Measurements from ENCODE around the gene SORCS1. TPM values are rescaled to one million over a fixed set of nuclear protein-coding genes. Genes with fewer than 3 reads are reported as not detected.

Gene SORCS1
- total RNA-seq, 1 donor = not detected

DNA sequence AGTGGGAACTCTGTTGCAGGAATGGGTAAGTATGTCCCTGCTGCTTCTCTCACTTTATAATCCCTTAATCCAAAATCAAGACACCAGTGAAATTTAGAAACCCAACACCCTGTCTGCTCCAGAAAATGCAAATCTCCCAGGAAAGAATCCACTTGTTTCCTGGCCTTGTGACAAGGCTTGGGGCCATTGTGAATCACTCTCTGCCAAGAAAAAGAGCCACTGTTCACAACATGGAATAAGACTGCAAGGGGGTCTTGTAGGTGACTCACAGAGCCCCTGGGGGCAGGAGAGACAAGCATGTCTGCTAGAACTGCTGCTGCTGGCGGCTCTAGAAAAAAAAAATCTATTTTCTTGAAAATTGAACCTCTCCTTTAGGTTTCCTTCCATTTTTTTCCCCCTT, 191.2 kb downstream of the SORCS1 start:
- no peak overlapping the region for H3K4me3 ChIP-seq (ENCODE audit: low read depth, low read length)
- TF ChIP-seq, protein P1, sequence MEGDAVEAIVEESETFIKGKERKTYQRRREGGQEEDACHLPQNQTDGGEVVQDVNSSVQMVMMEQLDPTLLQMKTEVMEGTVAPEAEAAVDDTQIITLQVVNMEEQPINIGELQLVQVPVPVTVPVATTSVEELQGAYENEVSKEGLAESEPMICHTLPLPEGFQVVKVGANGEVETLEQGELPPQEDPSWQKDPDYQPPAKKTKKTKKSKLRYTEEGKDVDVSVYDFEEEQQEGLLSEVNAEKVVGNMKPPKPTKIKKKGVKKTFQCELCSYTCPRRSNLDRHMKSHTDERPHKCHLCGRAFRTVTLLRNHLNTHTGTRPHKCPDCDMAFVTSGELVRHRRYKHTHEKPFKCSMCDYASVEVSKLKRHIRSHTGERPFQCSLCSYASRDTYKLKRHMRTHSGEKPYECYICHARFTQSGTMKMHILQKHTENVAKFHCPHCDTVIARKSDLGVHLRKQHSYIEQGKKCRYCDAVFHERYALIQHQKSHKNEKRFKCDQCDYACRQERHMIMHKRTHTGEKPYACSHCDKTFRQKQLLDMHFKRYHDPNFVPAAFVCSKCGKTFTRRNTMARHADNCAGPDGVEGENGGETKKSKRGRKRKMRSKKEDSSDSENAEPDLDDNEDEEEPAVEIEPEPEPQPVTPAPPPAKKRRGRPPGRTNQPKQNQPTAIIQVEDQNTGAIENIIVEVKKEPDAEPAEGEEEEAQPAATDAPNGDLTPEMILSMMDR (IDR thresholded peaks at IDR 0.05; ENCODE audit: insufficient read depth, low read depth, low read length) = no peak

DNA sequence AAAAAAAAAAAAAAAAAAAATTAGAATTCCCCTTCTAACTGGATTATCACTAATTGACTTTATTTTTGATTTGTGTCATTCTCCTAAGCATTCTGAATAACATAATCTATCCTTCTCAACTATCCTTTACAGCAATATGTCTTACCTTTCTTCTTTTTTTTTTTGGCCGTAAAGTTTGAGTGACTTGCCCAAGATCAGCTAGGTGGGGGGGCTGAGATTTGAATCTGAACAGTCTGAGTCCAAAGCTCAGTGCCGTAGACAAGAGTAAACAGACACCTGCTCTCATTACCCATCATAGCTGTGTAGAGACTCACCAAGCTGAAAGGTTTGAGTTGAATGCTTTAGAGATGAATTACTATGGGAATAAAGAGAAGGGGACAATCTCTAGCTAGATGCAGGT, 192.1 kb downstream of the SORCS1 start:
- DNase-seq (ENCODE audit: low read depth) = no peak
- TF ChIP-seq, protein P1 (IDR thresholded peaks at IDR 0.05; ENCODE audit: insufficient read depth, low read depth, low read length) = no peak
- no peak overlapping the region for H3K4me3 ChIP-seq (ENCODE audit: low read depth, low read length)

More for the DNA sequence above, 191.2 kb downstream of the SORCS1 start:
- DNase-seq (ENCODE audit: low read depth) = no peak

DNA sequence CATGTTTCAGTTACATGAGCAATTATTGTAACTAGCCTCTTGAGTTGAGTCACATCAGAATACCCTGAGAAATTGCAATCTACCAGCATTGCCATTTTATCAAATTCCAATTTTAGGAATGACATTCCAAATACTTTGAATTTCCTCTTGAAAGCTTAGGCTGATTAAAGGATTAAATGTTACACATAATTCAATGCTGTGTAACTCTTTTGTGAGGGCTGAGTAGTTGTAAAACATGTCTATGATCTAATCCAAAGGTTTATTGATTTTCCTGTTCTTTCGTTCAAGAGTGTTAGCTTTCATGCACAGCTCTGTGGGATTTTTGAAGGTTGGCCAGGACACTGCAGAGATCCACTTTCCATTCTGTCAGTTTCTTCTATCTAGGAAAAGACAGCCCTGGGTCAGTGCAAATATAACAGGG, 193.1 kb downstream of the SORCS1 start:
- DNase-seq (ENCODE audit: low read depth) = no peak
- TF ChIP-seq, protein P1 (IDR thresholded peaks at IDR 0.05; ENCODE audit: insufficient read depth, low read depth, low read length) = no peak
- H3K4me3 ChIP-seq (ENCODE audit: low read depth, low read length) = no peak overlapping the region

DNA sequence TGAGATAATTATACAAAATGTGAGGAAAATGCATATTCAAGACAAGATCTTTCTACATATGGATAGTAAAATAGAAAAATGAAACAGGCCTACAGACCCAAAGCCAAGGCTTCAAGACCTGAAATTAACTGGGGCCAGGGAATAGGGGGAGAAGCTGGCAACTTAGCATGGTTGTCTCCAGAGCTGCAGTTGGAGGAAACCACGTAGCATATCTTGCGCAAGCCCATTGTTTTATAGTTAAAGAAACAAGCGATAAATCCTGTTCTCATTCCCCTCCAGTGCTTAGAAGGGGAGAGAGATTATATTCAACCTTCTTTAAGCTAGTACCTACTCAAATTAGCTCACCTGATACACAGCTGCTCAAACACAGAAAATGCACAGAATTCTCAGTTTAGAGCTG, 197.1 kb downstream of the SORCS1 start:
- DNase-seq (ENCODE audit: low read depth) = no peak
- H3K4me3 ChIP-seq (ENCODE audit: low read depth, low read length) = no peak overlapping the region
- TF ChIP-seq, protein P1 (IDR thresholded peaks at IDR 0.05; ENCODE audit: insufficient read depth, low read depth, low read length) = no peak

DNA sequence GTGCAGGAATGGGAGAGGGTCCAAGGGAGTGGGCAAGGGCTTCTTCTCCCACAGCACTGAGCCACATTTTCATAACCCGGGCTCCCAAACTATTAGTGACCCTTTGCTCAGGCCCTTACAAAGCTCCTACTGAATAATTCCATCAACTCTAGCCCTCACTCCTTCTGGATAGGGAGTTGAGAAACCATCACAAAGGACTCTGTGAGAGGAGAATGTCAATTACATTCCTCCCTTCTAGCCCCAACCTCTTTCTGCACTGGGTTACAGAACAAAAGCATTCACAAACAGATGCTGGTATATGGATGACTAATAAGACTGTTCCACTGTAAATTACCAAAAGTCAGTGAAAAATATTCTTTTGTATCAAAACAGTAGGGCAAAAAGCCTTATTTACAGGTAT, 203.7 kb downstream of the SORCS1 start:
- TF ChIP-seq, protein P1 (IDR thresholded peaks at IDR 0.05; ENCODE audit: insufficient read depth, low read depth, low read length) = no peak
- DNase-seq (ENCODE audit: low read depth) = no peak
- no peak overlapping the region for H3K4me3 ChIP-seq (ENCODE audit: low read depth, low read length)

DNA sequence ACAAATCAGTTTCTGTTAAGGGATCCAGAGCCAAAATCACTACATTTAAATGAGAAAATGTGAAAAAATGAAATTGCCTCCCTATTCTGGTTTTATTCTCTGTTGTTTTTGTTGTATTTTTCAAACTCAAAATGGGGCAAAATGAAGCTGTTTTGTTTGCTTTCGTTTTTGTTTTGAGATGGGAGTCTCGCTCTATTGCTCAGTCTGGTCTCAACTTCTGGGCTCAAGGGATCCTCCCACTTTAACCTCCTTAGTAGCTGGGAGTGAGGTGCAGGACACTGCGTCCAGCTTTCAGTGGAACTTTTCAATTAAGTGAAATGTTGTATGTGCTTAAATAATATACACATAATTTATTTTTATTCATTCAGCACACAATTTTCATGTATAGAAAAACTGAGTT, 205.0 kb downstream of the SORCS1 start:
- TF ChIP-seq, protein P1 (IDR thresholded peaks at IDR 0.05; ENCODE audit: insufficient read depth, low read depth, low read length) = no peak
- DNase-seq (ENCODE audit: low read depth) = peak; percentile 2
- H3K4me3 ChIP-seq (ENCODE audit: low read depth, low read length) = no peak overlapping the region
